Liver (tissue), 9 donors: Measurements from ENCODE around the gene LIPE. TPM values are rescaled to one million over a fixed set of nuclear protein-coding genes. Genes with fewer than 3 reads are reported as not detected.

Source experiments
- DNase-seq: peaks from one replicate; pipeline ENCODE4 v3.0.0-alpha.2; 2017; ENCODE audit warnings: low spot score
- H3K27ac ChIP-seq, 2 donors: one replicate each; pipeline ENCODE4 v1.7.0; 2013; ENCODE audit warnings: inconsistent platforms in 2 of 2, low read length in 2 of 2, control low read depth in 1 of 2, low read depth in 1 of 2, mild to moderate bottlenecking in 1 of 2
- H3K27me3 ChIP-seq, 4 donors: one replicate each; pipeline versions ENCODE4 v1.6.1 to v1.7.0; 2013; ENCODE audit warnings: low read length in 3 of 4, inconsistent platforms in 1 of 4, mild to moderate bottlenecking in 1 of 4, moderate library complexity in 1 of 4; ENCODE audit not compliant: control insufficient read depth in 4 of 4, insufficient read depth in 4 of 4
- H3K36me3 ChIP-seq, 4 donors: one replicate each; pipeline versions ENCODE4 v1.6.1 to v1.7.0; 2013; ENCODE audit warnings: low read length in 3 of 4, mild to moderate bottlenecking in 3 of 4, low read depth in 1 of 4, moderate library complexity in 1 of 4; ENCODE audit not compliant: control insufficient read depth in 4 of 4, insufficient read depth in 3 of 4
- H3K4me1 ChIP-seq, 4 donors: one replicate each; pipeline versions ENCODE4 v1.6.1 to v1.7.0; 2013; ENCODE audit warnings: low read length in 3 of 4, mild to moderate bottlenecking in 3 of 4, moderate library complexity in 1 of 4; ENCODE audit not compliant: control insufficient read depth in 4 of 4, insufficient read depth in 4 of 4
- H3K4me3 ChIP-seq, 3 donors: one replicate each; pipeline versions ENCODE4 v1.6.1 to v1.7.0; 2013; ENCODE audit warnings: low read length in 3 of 3, control low read depth in 1 of 3, low read depth in 1 of 3, mild to moderate bottlenecking in 1 of 3
- H3K9ac ChIP-seq, 2 donors: one replicate each; pipeline ENCODE4 v1.7.0; 2013; ENCODE audit warnings: low read length in 2 of 2, mild to moderate bottlenecking in 2 of 2, moderate library complexity in 2 of 2, control low read depth in 1 of 2, low read depth in 1 of 2
- H3K9me3 ChIP-seq, 4 donors: one replicate each; pipeline versions ENCODE4 v1.6.1 to v1.7.0; 2013; ENCODE audit warnings: low read length in 3 of 4; ENCODE audit not compliant: control insufficient read depth in 4 of 4
- ATF3 ChIP-seq: IDR thresholded peaks from 2 replicates; pipeline ENCODE4 v1.6.1; 2016; ENCODE audit warnings: antibody characterized with exemption
- CTCF ChIP-seq: fragments of 150-350 bp; IDR thresholded peaks from 2 replicates; pipeline ENCODE4 v1.5.1; 2017; ENCODE audit warnings: improper control_type of control experiment, low read depth, low read length; ENCODE audit not compliant: missing input control
- EGR1 ChIP-seq, 2 donors: IDR thresholded peaks; 2 replicates each; pipeline ENCODE4 v1.6.1; 2016 to 2018; ENCODE audit warnings: antibody characterized with exemption in 2 of 2, low read depth in 2 of 2
- FOXA2 ChIP-seq: IDR thresholded peaks from 2 replicates; pipeline ENCODE4 v1.6.1; 2016; ENCODE audit warnings: antibody characterized with exemption
- GABPA ChIP-seq, 2 donors: IDR thresholded peaks in 1 of 2; conservative IDR thresholded peaks in 1 of 2; 2 replicates each; pipeline ENCODE4 v1.6.1; 2016; ENCODE audit warnings: antibody characterized with exemption in 2 of 2, mild to moderate bottlenecking in 1 of 2, moderate library complexity in 1 of 2
- HNF4A ChIP-seq, 2 donors: conservative IDR thresholded peaks; 2 replicates each; pipeline ENCODE4 v1.6.1; 2016; ENCODE audit warnings: antibody characterized with exemption in 2 of 2, mild to moderate bottlenecking in 2 of 2
- HNF4G ChIP-seq: IDR thresholded peaks from 2 replicates; pipeline ENCODE4 v1.6.1; 2016; ENCODE audit warnings: antibody characterized with exemption
- JUND ChIP-seq, 2 donors: IDR thresholded peaks; 2 replicates each; pipeline ENCODE4 v1.6.1; 2016; ENCODE audit warnings: antibody characterized with exemption in 2 of 2
- NR2F2 ChIP-seq: IDR thresholded peaks from 2 replicates; pipeline ENCODE4 v1.6.1; 2016; ENCODE audit warnings: antibody characterized with exemption
- RXRA ChIP-seq, 2 donors: IDR thresholded peaks; 2 replicates each; pipeline ENCODE4 v1.6.1; 2017 to 2018; ENCODE audit warnings: antibody characterized with exemption in 2 of 2, mild to moderate bottlenecking in 1 of 2
- SP1 ChIP-seq: IDR thresholded peaks from 2 replicates; pipeline ENCODE4 v1.6.1; 2018; ENCODE audit warnings: antibody characterized with exemption, mild to moderate bottlenecking
- TAF1 ChIP-seq: conservative IDR thresholded peaks from 2 replicates; pipeline ENCODE4 v1.6.1; 2016; ENCODE audit warnings: antibody characterized with exemption, mild to moderate bottlenecking
- YY1 ChIP-seq: IDR thresholded peaks from 2 replicates; pipeline ENCODE4 v1.6.1; 2016; ENCODE audit warnings: antibody characterized with exemption, mild to moderate bottlenecking
- WGBS: extraction: QIAGEN DNeasy Blood & Tissue Kit; methylation state at CpG from one replicate; pipeline ENCODE4 v1.1.7; 2013; 5-methylcytosine and 5-hydroxymethylcytosine counted together
- polyA plus RNA-seq, 2 donors: library from polyadenylated mRNA; stranded (reverse) in 1 of 2; unstranded in 1 of 2; fragments of 200-250 nt in 1 of 2; fragments of >200 nt in 1 of 2; fragmentation: Nextera tagmentation in 1 of 2; extraction: Ambion mirVana in 1 of 2; gene quantifications; one replicate each; pipeline versions ENCODE4 v1.2.1 to v1.2.3, GENCODE V29; 2013 to 2015
- total RNA-seq, 2 donors: library from RNA; depleted of rRNA; stranded (reverse); fragments of >200 nt; gene quantifications; one replicate each; pipeline ENCODE4 v1.2.3, GENCODE V29; 2014
- TF ChIP-seq, protein P1 (sequence below): IDR thresholded peaks from 2 replicates; pipeline ENCODE4 v1.6.1; 2016; ENCODE audit warnings: antibody characterized with exemption
- TF ChIP-seq, protein P2 (sequence below): IDR thresholded peaks from 2 replicates; pipeline ENCODE4 v1.6.1; 2016; ENCODE audit warnings: antibody characterized with exemption, mild to moderate bottlenecking
- donor health status: healthy.
- donor health status: healthy.
- donor health status: healthy.
- donor health status: healthy.
- donor health status: healthy.

LIPE gene
- total and polyA plus RNA-seq, 4 donors = 0.88 to 4.7 (median 1.5) TPM

- no peak overlapping the region for H3K4me3 ChIP-seq
- no peaks in the 10 kb centered on the region for H3K9me3 ChIP-seq
- H3K27me3 ChIP-seq = no peaks in the 10 kb centered on the region
- H3K27ac ChIP-seq = no peak overlapping the region
- no peaks in the 10 kb centered on the region for H3K36me3 ChIP-seq
- no peak overlapping the region for H3K9ac ChIP-seq
- no peak for DNase-seq
- peaks cover 7 to 11% (median 9%) of the 10 kb centered on the region in 4 donors for H3K4me1 ChIP-seq
- TF ChIP-seq ATF3 (no peak), YY1 (no peak), HNF4G (no peak), HNF4A (conservative IDR thresholded peaks at IDR 0.05) (no peak), EGR1 (IDR thresholded peaks at IDR 0.05; ENCODE audit: low read depth in 2 of 2) (no peak), CTCF (no peak), RXRA (IDR thresholded peaks at IDR 0.05) (no peak)
- TF ChIP-seq, protein P1, sequence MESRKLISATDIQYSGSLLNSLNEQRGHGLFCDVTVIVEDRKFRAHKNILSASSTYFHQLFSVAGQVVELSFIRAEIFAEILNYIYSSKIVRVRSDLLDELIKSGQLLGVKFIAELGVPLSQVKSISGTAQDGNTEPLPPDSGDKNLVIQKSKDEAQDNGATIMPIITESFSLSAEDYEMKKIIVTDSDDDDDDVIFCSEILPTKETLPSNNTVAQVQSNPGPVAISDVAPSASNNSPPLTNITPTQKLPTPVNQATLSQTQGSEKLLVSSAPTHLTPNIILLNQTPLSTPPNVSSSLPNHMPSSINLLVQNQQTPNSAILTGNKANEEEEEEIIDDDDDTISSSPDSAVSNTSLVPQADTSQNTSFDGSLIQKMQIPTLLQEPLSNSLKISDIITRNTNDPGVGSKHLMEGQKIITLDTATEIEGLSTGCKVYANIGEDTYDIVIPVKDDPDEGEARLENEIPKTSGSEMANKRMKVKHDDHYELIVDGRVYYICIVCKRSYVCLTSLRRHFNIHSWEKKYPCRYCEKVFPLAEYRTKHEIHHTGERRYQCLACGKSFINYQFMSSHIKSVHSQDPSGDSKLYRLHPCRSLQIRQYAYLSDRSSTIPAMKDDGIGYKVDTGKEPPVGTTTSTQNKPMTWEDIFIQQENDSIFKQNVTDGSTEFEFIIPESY = no peak
- 95% methylated on average over 8 of the region's 8 CpGs for WGBS
These were observed 15.5 kb downstream of the LIPE start for GRCh38 chr19:42411581-42412178.

GRCh38 chr19:42410371-42410770 lies 16.8 kb downstream of the LIPE start:
- H3K4me1 ChIP-seq = peaks cover 7 to 11% (median 9%) of the 10 kb centered on the region in 4 donors
- no peaks in the 10 kb centered on the region for H3K36me3 ChIP-seq
- H3K27me3 ChIP-seq = no peaks in the 10 kb centered on the region
- H3K27ac ChIP-seq = no peak overlapping the region
- no peak overlapping the region for H3K4me3 ChIP-seq
- H3K9me3 ChIP-seq = no peaks in the 10 kb centered on the region
- no peak for DNase-seq
- TF ChIP-seq FOXA2 (no peak), SP1 (no peak), CTCF (no peak), YY1 (no peak), NR2F2 (no peak), GABPA (IDR thresholded peaks at IDR 0.05 in 1 of 2, conservative IDR thresholded peaks at IDR 0.05 in 1 of 2) (no peak), RXRA (IDR thresholded peaks at IDR 0.05) (no peak), TAF1 (no peak), HNF4A (conservative IDR thresholded peaks at IDR 0.05) (no peak), JUND (IDR thresholded peaks at IDR 0.05) (no peak)
- TF ChIP-seq, protein P2, sequence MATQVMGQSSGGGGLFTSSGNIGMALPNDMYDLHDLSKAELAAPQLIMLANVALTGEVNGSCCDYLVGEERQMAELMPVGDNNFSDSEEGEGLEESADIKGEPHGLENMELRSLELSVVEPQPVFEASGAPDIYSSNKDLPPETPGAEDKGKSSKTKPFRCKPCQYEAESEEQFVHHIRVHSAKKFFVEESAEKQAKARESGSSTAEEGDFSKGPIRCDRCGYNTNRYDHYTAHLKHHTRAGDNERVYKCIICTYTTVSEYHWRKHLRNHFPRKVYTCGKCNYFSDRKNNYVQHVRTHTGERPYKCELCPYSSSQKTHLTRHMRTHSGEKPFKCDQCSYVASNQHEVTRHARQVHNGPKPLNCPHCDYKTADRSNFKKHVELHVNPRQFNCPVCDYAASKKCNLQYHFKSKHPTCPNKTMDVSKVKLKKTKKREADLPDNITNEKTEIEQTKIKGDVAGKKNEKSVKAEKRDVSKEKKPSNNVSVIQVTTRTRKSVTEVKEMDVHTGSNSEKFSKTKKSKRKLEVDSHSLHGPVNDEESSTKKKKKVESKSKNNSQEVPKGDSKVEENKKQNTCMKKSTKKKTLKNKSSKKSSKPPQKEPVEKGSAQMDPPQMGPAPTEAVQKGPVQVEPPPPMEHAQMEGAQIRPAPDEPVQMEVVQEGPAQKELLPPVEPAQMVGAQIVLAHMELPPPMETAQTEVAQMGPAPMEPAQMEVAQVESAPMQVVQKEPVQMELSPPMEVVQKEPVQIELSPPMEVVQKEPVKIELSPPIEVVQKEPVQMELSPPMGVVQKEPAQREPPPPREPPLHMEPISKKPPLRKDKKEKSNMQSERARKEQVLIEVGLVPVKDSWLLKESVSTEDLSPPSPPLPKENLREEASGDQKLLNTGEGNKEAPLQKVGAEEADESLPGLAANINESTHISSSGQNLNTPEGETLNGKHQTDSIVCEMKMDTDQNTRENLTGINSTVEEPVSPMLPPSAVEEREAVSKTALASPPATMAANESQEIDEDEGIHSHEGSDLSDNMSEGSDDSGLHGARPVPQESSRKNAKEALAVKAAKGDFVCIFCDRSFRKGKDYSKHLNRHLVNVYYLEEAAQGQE = no peak
- TF ChIP-seq, protein P1 = no peak
- H3K9ac ChIP-seq = no peak overlapping the region
- WGBS = 96% methylated on average over 30 of the region's 30 CpGs
